Measurements from ENCODE around the gene AMH. TPM values are rescaled to one million over a fixed set of nuclear protein-coding genes. Genes with fewer than 3 reads are reported as not detected.

Gene AMH
- total RNA-seq, 1 experiment from 2014 or later = 21.9 TPM

- Histone ChIP-seq H3K9me3 (ENCODE audit: control insufficient read depth, insufficient read depth, low read depth, low read length) (no peaks in the 10 kb centered on the region), H3K4me1 (ENCODE audit: control insufficient read depth, insufficient read depth, low read length) (no peaks in the 10 kb centered on the region), H3K36me3 (ENCODE audit: control insufficient read depth, insufficient read depth, low read length) (no peaks in the 10 kb centered on the region), H3K27me3 (ENCODE audit: control insufficient read depth, insufficient read depth, low read length) (no peaks in the 10 kb centered on the region), H3K27ac (ENCODE audit: low read length) (no peak overlapping the region), H3K4me3 (ENCODE audit: low read depth in 2 of 2, low read length in 2 of 2) (no peak overlapping the region)
- intact Hi-C loops (cut with micrococcal nuclease; ENCODE audit: unreplicated experiment) = no loop called here
- no peak for TF ChIP-seq POLR2AphosphoS5 (IDR thresholded peaks at IDR 0.05; ENCODE audit: low read depth, low read length)
- TF ChIP-seq CTCF (IDR thresholded peaks at IDR 0.05) = no peak
- TF ChIP-seq REST (IDR thresholded peaks at IDR 0.05; ENCODE audit: insufficient read depth in 1 of 2, low read depth in 2 of 2, low read length in 1 of 2) = no peak
- TF ChIP-seq SIN3A (IDR thresholded peaks at IDR 0.05; ENCODE audit: borderline replicate concordance, insufficient read depth, low read depth, low read length) = no peak
- TF ChIP-seq TCF7L2 (IDR thresholded peaks at IDR 0.05; ENCODE audit: low read depth, low read length) = no peak
- DNase-seq (ENCODE audit: low read depth, low spot score) (no peak), ATAC-seq (no peak)
- no TSS peak for BruUV-seq (replicated peaks)
- ChIA-PET POLR2A (interaction anchor here (0.7 kb wide), 2 partner anchors 48 to 317 kb away, joined by 3 read pairs; no protein-coding TSS in a partner anchor), CTCF (no interaction called here)
- in situ Hi-C loops (cut with HindIII; ENCODE audit: low pct_unique_long_range_greater_than_20kb, low sequenced_read_pairs) = no loop called here
Measured at GRCh38 chr19:2282862-2283237, 33.7 kb downstream of the AMH start.

- no peak overlapping the region for H3K4me3 ChIP-seq (ENCODE audit: low read depth in 2 of 2, low read length in 2 of 2)
- H3K27me3 ChIP-seq (ENCODE audit: control insufficient read depth, insufficient read depth, low read length) = no peaks in the 10 kb centered on the region
- H3K9me3 ChIP-seq (ENCODE audit: control insufficient read depth, insufficient read depth, low read depth, low read length) = no peaks in the 10 kb centered on the region
- H3K36me3 ChIP-seq (ENCODE audit: control insufficient read depth, insufficient read depth, low read length) = no peaks in the 10 kb centered on the region
- CTCF ChIA-PET = no interaction called here
- POLR2A ChIA-PET = interaction anchor here (0.9 kb wide), 1 partner anchor 108 kb away, joined by 3 read pairs; no protein-coding TSS in a partner anchor
- in situ Hi-C loops (cut with HindIII; ENCODE audit: low pct_unique_long_range_greater_than_20kb, low sequenced_read_pairs) = no loop called here
- DNase-seq (ENCODE audit: low read depth, low spot score) (no peak), ATAC-seq (no peak)
- intact Hi-C loops (cut with micrococcal nuclease; ENCODE audit: unreplicated experiment) = no loop called here
- no TSS peak for BruUV-seq (replicated peaks)
- no peaks in the 10 kb centered on the region for H3K4me1 ChIP-seq (ENCODE audit: control insufficient read depth, insufficient read depth, low read length)
- no peak for TF ChIP-seq SIN3A (IDR thresholded peaks at IDR 0.05; ENCODE audit: borderline replicate concordance, insufficient read depth, low read depth, low read length)
- no peak for TF ChIP-seq REST (IDR thresholded peaks at IDR 0.05; ENCODE audit: insufficient read depth in 1 of 2, low read depth in 2 of 2, low read length in 1 of 2)
- no peak for TF ChIP-seq CTCF (IDR thresholded peaks at IDR 0.05)
- TF ChIP-seq POLR2AphosphoS5 (IDR thresholded peaks at IDR 0.05; ENCODE audit: low read depth, low read length) = no peak
- TF ChIP-seq TCF7L2 (IDR thresholded peaks at IDR 0.05; ENCODE audit: low read depth, low read length) = no peak
- H3K27ac ChIP-seq (ENCODE audit: low read length) = no peak overlapping the region
Measured at GRCh38 chr19:2283835-2284507, 34.8 kb downstream of the AMH start.
